PC-9 (cell line): ENCODE data around the gene B3GNT7.

ENCODE experiments used
- CTCF ChIP-seq: fragments of 200-600 bp; sonication (generic); conservative IDR thresholded peaks from 2 replicates; pipeline ENCODE4 v1.6.1; 2017; ENCODE audit warnings: mixed run types, antibody characterized with exemption, mild to moderate bottlenecking, moderate library complexity
- EZH2 ChIP-seq: fragments of 200-600 bp; sonication (generic); IDR thresholded peaks from 2 replicates; pipeline ENCODE4 v1.8.0; 2017; ENCODE audit warnings: antibody characterized with exemption, low read depth

DNA sequence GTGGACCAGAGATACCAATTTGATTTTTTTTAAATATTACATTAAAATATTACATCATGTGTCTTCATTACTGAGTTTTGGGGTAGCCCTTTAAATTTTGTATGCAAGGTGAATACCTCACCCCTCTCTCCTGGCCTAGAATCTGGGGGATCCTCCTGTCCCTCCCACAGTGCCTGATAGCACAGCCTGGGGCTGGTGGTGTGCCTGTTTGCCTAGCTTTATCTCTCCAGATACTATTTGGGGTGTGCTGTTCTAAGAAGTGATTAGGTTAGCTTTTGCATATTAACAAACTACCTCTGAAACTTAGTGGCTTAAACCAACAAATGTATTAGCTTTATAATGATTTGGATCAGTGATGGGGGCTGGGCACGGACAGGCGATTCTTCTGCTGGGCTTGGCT, 20.7 kb upstream of the B3GNT7 start:
- TF ChIP-seq CTCF (no peak), EZH2 (no peak)
